HT-29 (cell line): Measurements from ENCODE around the gene INSR. TPM values are rescaled to one million over a fixed set of nuclear protein-coding genes. Genes with fewer than 3 reads are reported as not detected.

Experiments used
- DNase-seq: peaks from one replicate; pipeline ENCODE4 v3.0.0-alpha.2; 2015; ENCODE audit warnings: low spot score
- total RNA-seq: library from RNA; depleted of rRNA; stranded (reverse); fragments of >200 nt; shearing (Covaris generic); gene quantifications from 2 replicates; pipeline ENCODE4 v1.2.3, GENCODE V29; 2014

Gene INSR
- total RNA-seq, 1 experiment from 2014 or later, result 16.8 TPM

DNA sequence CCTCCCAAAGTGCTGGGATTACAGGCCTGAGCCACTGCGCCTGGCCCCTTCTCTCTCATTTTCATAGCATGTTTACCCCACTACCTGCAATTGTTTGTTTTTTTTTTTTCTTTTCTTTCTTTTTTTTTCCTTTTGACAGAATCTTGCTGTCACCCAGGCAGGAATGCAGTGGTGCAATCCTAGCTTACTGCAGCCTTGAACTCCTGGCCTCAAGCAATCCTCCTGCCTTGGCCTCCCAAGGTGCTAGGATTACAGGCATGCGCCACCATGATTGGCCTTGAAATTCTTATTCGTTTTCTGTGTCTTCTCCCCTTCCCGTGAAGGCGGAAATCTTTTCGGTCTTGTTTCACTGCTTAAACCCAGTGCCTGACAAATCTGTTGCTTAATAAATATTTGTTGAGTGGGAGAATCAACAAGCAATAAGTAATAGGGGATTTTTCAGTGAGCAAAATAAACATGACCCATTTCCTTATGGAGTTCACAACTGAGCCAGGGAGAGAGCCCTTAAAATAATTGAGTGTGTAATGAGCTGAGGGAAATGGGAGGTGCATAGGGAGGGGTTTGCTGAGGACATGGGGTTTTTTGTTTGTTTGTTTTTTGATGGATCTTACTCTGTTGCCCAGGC, 1.8 kb upstream of the INSR start:
- no peak for DNase-seq

DNA sequence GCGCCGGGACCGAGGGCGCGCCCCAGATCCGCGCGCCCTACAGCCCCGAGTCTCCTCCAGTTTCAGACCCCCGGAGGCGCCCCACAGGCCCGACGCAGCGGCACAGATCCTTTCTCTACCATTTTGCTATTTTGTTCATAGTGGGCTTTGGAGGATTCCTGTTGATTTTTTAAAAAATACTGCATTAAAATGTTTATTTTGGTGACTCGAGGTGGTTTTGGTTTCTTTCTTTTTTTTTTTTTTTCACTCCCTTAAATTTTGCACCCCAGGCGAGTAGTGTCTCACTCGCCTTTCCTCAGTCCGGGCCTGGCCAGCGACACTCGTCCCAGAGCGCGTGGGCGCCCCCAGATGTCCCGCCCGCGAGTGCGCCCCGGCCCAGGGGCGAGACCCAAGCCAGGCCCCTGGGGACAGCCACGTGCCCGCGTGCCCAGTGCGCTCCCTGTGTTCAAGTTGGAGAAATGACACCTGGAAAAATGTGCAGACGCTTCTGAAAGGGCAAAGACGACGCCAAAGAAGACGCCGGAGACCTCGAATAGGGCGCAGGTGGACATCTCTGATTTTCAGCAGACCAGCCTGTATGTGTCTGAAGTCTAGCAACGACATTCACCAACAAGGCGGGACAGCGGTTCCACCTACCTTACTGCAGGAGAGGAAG, 471 bp upstream of the INSR start:
- peak; percentile 60 for DNase-seq

DNA sequence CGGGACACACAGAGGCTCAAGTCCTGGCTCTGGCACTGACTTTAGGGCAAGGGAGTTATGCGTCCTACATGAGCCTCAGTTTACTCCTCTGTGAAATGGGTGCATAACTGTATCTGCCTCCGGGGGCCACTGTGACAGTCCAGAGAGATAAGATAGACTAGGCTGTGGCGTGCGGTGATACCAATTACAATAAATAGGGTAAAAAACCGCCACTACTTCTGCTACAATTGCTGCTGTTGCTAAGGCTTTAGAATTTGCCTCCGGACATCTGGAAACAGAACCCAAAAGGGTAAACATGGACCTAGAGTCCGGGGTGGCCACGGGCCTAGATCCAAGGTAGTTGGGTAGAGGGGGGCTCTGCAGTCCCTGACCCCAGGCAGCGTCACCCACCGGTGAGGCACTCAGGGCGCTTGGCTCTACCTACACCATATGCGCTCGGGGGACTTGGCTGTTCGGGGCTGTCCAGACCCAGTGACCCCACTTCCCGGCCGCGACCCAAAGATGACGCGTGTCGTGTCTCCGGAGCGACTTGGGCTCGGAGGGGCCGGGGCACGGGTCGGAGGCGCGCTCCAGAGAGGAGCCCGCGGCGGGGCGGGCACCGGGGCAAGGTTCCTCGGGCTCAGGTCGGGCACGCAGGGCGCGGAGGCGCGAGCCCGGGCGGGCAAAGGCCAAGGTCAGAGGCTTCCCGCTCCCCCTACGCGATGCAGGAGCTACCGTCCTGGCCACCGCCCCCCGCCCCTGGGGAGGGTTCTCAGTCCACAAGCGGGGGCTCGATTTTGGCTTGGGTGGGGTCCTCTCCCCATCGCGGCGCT, 1.1 kb downstream of the INSR start:
- no peak for DNase-seq

DNA sequence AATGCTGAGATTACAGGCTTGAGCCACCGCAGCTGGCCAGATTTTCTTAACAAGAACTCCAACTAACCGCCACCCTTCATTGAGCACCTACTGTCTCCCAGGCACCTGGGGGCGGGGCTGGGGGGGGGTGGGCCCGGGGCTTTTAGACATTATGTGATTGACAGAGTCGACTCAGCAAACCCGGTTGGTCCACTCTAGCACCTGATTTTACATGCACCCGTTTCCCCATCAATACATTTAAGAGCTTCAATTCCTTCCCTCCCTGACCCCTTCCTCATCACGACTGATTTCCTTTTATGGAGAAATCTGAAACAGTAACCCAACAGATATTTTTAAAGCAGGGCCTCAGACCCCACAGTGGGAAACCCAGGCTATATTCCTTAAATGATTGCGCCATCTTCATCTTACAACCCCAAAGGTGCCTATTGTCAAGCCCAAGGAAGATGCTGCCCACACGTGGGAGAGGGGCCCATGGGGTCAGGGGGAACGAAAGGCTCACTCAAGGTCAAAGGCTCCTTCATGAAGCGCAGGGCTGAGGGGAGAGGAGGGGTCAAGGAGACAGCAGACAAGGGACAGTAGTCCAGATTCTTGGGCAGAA, 1.8 kb downstream of the INSR start:
- no peak for DNase-seq

DNA sequence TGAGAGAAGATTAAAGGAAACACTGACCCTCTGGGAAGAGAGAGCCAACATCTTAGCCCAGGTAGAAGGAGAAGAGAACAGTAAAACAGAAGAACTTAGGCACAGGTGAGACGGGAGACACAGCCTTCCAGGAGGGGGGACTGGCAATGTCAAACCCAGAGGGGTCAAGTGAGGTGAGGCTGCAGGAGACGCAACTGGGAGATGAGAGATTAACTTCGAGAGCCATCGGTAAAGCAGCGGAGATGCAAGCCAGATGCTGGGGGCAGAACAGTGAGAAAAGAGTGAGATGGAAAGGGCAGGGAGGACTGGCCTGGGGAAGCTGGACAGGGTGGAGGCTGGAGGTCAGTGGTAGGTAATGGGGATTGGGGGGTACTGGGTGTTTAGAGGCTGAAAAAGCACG, 5.2 kb downstream of the INSR start:
- DNase-seq, result no peak

DNA sequence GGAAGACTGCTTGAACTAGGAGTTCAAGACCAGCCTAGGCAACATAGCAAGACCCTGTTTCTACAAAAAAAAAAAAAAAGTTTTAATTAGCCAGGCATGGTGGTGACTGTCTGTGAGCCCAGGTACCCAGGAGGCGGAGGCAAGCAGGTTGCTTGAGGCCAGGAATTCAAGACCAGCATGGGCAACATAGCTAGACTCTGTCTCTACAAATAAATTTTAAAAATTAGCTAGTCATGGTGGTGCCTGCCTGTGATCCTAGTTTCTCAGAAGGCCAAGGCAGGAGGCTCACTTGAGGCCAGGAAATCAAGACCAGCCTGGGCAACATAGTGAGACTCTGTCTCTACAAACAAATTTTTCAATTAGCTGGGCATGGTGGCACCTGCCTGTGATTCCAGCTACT, 6.1 kb downstream of the INSR start:
- DNase-seq, result no peak

DNA sequence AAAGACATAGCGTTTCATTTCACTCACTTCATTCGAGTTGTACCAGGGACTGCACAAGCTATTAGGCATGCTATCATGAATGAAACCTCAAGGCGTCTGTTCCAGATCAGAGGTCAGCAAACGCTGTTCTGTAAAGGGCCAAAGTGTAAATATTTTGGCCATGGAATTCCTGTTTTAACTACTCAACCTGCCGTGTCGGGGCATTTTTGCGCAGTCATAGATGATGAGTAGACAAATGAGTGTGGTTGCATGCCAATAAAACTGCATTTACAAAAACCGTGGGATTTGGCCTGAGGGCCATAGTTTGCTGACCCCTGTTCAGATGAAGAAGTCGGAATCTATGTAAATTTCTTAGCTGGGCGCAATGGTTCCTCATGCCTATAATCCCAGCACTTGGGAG, 6.5 kb downstream of the INSR start:
- no peak for DNase-seq

DNA sequence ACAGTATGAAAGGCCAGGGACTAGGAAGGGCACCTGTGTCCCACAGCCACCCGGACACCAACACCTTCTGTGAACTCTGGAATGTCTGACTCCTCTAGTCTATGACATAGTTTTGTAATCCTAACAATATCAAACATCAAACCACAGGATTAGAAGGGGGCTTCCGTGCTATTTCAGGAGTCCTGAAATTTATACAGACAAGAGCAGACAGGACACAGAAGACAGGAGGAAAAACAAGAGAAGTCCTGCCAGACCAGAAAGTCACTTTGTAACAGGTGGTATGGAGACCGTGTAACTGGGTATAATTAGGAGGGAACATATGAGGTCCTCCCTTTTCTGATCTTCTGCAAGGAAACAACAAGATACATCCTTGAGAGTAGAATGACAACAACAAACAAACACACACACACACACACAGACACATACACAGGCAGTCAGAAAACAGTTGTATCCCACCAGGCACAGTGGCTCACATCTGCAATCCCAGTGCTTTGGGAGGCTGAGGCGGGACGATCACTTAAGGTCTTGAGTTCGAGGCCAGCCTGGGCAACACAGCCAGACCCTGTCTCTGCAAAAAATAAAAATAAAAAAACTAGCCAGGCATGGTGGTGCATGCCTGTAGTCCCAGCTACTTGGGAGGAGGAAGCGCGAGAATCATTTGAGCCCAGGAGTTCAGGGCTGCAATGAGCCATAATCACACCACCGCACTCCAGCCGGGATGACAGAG, 13.1 kb downstream of the INSR start:
- DNase-seq, result no peak

DNA sequence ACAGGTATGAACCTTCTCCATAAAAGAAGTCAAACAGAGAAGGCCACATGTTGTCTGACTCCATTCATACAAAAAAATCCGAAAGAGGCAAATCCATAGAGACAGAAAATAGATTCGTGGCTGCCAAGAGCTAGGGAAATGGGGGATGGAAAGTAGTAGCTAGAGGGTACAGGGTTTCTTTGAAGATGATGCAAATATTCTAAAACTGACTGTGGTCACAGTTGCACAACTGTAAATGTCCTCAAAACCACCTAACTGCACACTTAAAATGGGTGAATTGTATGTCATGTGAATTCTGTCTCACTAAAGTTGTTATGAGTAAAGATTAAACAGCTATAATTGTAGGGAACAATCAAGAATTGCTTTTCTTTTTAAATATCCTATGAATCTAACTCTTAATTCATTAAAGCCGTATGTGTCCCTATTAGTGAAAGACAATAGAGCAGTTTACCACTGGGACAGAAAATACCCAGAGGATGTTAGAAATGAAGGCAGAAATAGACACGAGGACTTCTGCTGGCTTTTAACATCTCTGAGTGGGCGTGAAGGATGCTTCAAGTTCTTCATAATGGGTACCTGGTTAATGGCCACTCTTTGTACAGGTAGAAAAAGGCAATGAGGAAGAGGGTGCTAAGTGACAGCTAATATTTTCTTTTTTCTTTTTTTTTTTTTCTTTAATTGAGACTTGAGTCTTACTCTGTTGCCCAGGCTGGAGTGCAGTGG, 21.2 kb downstream of the INSR start:
- DNase-seq, result no peak

DNA sequence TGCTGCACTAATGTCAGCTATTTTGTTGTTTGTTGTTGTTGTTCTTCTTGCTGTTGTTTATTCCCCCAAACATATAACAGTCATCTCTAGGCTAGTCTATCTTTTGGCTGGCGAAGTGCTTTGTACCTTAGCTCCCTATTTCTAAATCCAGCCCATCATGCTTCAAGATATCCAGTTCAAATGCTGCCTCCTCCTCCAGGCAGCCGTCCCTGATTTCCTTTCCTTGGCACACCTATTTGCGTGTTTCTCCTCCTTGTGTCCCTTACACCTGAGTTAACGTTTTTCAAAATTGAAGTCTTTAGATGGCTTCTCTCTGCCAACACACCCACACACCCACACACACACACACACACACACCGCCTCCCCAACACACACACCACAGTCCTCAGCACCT, 25.5 kb downstream of the INSR start:
- DNase-seq, result no peak

DNA sequence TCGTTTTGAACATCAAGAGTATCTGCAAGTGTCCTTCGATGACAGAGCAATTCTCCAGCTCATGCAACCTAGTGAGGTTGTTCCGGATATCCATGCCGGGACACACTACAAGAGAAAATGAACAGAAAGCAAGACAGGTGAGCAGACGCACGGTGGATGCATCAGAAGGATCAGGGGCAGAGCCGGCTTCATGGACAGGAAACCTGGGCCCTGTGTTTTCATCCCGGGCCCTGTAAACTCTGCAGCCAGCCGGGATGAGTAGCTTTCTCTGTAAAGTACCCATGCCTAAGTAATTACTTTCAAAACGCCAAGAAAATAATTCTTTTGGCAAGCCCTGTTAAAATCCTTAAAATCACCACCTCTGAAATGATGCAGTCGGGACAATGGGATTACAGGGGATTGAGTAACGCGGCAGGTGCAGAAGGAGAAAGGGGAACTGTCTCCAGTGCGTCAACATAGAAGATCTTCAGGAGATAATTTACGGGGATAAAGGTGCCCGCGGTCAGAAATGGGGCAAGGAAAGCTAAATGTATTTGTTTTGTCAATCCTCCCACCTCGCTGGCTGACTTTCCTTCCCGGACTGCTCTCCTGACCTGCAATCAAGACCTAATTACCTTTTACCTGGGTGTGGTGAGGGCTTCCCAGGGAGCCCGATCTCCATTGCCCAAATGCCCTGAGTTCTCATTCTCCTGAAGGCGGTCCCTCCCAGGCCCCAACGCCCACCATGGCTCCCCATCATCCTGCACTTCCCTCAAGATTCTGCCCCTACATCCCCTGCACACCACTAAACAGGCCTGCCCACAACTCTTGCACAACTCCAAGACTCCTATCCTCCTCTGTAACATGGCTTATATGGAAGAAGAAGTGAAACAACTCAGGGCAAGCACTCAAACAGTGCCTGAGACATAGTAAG, 26.2 kb downstream of the INSR start:
- DNase-seq, result no peak

DNA sequence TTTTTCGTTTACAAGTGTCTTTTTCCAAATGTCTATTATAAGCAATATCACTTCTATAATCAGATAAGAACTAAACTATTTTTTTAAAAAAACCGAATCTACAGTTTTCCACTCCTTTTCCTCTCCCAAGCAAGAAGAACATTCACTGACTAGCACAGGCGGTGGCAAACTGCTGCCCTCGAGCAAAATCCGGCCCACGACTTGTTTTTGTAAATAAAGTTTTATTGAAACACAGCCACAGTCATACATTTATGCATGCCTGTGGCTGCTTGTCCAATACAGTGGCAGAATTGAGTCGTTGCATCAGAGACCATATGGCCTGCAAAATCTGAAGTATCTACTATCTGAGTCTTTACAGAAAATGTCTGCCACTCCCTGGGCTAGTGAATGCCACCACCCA, 27.4 kb downstream of the INSR start:
- DNase-seq, result no peak

DNA sequence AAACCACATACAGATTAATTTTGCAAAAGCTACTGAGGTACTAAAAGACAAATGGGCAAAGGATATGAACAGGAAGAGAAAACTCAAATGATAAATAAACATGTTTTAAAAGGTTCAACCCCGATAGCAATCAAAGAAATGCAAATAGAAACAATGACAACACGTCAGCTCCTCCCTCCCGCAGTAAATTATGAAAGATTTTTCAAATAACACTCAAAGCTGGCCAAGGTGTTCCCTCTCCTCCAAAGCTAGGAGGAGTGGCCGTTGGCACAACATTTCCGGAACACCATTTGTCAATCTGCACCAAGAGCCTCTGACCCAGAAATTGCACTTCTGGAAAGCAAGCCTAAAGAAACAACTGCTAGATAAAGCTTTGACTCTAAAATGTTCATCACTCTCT, 28.3 kb downstream of the INSR start:
- peak; percentile 36 for DNase-seq

DNA sequence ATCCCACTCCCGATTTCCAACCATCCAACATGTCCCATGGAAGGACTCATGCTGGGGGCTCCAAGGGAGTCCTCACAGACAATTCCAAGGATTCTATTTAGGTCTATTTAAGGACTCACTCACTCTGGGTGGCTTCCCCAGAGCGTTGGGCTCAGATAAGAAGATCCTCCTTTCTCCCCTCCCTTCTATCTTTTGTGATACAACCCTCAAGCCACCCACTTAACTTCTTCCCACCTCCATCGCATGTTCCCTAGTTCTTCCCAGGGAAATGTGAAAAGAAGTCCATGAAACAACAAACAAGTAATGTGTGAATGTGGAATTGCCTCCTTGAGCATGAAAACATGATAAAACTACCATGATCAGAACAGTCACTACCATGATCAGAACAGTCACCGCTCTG, 29.4 kb downstream of the INSR start:
- DNase-seq, result no peak

DNA sequence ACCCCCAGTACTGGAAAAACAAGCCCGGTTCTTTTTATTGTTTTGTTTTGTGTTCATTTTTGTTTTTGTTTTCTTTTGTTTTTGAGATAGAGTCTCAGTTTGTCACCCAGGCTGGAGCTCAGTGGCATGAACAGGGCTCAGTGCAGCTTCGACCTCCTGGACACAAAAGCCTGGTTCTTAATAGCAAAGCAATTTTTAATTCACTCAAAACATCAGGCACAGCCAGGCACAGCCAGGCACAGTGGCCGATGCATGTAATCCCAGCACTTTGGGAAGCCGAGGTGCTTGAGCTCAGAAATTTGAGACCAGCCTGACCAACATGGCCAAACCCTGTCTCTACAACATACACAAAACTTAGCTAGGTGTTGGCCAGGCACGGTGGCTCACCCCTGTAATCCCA, 30.7 kb downstream of the INSR start:
- no peak for DNase-seq

DNA sequence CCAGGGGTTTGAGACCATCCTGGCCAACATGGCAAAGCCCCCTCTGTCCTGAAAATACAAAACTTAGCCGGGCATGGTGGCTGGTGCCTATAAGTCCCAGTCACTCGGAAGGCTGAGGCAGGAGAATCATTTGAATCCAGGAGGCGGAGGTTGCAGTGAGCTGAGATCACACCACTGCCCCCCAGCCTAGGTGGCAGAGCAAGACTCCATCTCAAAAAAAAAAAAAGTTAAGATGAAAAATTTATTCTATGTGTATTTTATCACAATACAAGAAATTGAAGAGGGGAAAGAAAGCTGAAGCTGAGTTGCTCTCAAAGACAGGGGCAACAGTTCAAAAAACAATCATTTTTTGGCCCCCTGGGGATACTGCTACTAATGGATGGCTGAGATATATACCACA, 31.1 kb downstream of the INSR start:
- no peak for DNase-seq

DNA sequence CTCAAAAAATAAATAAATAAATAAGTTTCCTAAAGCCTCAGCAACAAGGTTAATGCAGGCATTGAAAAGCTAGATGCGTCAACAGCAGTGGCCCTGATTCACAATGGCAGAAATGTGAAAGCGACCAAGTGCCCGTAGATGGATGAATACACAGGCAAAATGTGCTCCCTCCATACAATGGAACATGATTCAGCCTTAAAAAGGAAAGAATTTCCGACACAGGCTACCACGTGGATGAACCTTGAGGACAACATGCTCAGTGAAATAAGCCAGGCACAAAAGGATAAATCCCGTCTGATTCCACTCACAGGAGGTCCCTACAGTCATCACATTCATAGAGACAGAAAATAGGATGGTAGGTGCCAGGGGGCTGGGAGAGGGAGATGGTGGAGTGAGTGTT, 31.7 kb downstream of the INSR start:
- DNase-seq, result no peak

DNA sequence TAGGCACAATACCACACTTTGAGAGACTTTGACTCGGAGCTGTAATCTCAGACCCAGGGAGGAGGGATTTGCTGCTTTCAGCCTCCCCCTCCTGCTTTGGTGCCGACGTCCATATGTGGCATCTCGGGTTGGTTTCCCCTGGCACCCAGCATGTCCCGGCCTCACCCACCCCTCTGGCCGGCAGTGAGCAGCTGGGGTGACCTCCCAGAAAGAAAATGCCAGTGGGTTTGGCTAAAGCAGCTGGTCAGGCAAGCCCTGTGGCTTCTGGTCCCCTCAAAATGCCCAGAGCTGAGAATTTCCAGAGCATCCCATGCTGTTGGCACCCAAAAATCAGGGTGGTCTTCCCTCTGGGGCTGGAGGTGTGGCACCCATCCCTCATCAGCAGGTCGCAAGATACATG, 34.1 kb downstream of the INSR start:
- DNase-seq, result no peak

DNA sequence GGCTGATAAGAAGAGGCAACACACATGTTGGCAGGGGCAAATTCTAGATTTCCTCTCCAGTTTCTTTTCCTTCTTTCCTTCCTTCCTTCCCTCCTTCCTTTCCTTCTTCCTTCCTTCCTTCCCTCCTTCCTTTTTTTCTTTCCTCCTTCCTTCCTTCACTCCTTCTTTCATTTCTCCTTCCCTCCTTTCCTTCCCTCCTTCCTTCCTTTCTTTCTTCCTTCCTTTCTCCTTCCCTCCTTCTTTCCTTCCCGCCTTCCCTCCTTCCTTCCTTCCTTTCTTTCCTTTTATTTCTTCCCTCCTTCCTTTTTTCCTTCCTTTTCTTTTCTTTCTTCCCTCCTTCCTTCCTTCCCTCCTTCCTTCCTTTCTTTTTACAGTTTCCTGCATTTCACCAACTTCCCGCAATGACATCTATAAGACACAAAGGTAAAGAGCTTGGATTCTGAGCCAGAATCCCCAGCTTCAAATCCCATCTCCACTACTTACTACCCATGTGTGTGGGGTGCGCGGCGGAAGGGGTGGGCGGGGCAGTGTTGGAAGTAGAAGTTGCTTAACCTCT, 35.3 kb downstream of the INSR start:
- no peak for DNase-seq
